Measurements from ENCODE around the gene PYURF.
"Not testable (repeated sequence)": the region's sequence is repeated elsewhere in the genome, so short reads cannot be mapped to it uniquely, and the experiment has no call there.

Gene PYURF

GRCh38 chr4:88523325-88524129 is at the start of gene PYURF:
PYURF (minus strand) TSS chr4:88523776; CDS start chr4:88523700, 76 bp downstream.
- FAIRE-seq (peak; percentile 71), DNase-seq (ENCODE audit: insufficient read length, low spot score) (peak; percentile 68)

GRCh38 chr4:88570001-88570400 is 46.4 kb upstream of the PYURF start:
- DNase-seq (ENCODE audit: insufficient read length, low spot score) (no peak), FAIRE-seq (no peak)

- FAIRE-seq: no peak
- DNase-seq (ENCODE audit: insufficient read length, low spot score): no peak
Measured at GRCh38 chr4:88567591-88567990, 44.0 kb upstream of the PYURF start.

- no peak for FAIRE-seq
Measured at GRCh38 chr4:88549815-88550214, 26.2 kb upstream of the PYURF start.

GRCh38 chr4:88539322-88540068 is 15.9 kb upstream of the PYURF start:
- FAIRE-seq: peak; percentile 76
- DNase-seq (ENCODE audit: insufficient read length, low spot score): not testable (repeated sequence)

More at GRCh38 chr4:88549815-88550214, 26.2 kb upstream of the PYURF start:
- DNase-seq (ENCODE audit: insufficient read length, low spot score): no peak

GRCh38 chr4:88537709-88538108 is 14.1 kb upstream of the PYURF start:
- DNase-seq (ENCODE audit: insufficient read length, low spot score): no peak
- FAIRE-seq: no peak

GRCh38 chr4:88535090-88535755 is 11.6 kb upstream of the PYURF start:
- DNase-seq (ENCODE audit: insufficient read length, low spot score) (no peak), FAIRE-seq (no peak)

- FAIRE-seq (no peak), DNase-seq (ENCODE audit: insufficient read length, low spot score) (no peak)
Measured at GRCh38 chr4:88533937-88534750, 10.6 kb upstream of the PYURF start.

GRCh38 chr4:88533088-88533790 is 9.7 kb upstream of the PYURF start:
- DNase-seq (ENCODE audit: insufficient read length, low spot score) (no peak), FAIRE-seq (no peak)

- FAIRE-seq (no peak), DNase-seq (ENCODE audit: insufficient read length, low spot score) (no peak)
Measured at GRCh38 chr4:88531549-88531948, 8.0 kb upstream of the PYURF start.

GRCh38 chr4:88528861-88529260 is 5.3 kb upstream of the PYURF start:
- FAIRE-seq: no peak

GRCh38 chr4:88527787-88528186 is 4.2 kb upstream of the PYURF start:
- FAIRE-seq: peak; percentile 87
- no peak for DNase-seq (ENCODE audit: insufficient read length, low spot score)

More at GRCh38 chr4:88528861-88529260, 5.3 kb upstream of the PYURF start:
- DNase-seq (ENCODE audit: insufficient read length, low spot score): no peak

- DNase-seq (ENCODE audit: insufficient read length, low spot score) (no peak), FAIRE-seq (peak; percentile 48)
Measured at GRCh38 chr4:88526221-88526815, 2.7 kb upstream of the PYURF start.

GRCh38 chr4:88524171-88524570 is 595 bp upstream of the PYURF start:
- DNase-seq (ENCODE audit: insufficient read length, low spot score) (no peak), FAIRE-seq (peak; percentile 42)

- FAIRE-seq (peak; percentile 80), DNase-seq (ENCODE audit: insufficient read length, low spot score) (no peak)
Measured at GRCh38 chr4:88522702-88523324, 763 bp downstream of the PYURF start.

GRCh38 chr4:88518911-88519310 is 4.7 kb downstream of the PYURF start:
- DNase-seq (ENCODE audit: insufficient read length, low spot score) (no peak), FAIRE-seq (no peak)

- no peak for FAIRE-seq
- no peak for DNase-seq (ENCODE audit: insufficient read length, low spot score)
Measured at GRCh38 chr4:88517825-88518224, 5.8 kb downstream of the PYURF start.

GRCh38 chr4:88516746-88517145 is 6.8 kb downstream of the PYURF start:
- DNase-seq (ENCODE audit: insufficient read length, low spot score): no peak
- FAIRE-seq: no peak
